Mammary epithelial cell (primary cell): Measurements from ENCODE around the gene VIPAS39.

ENCODE experiments used
- EZH2 ChIP-seq: IDR thresholded peaks from 2 replicates; pipeline ENCODE4 v1.6.1; 2012; ENCODE audit warnings: low read length, inconsistent platforms, borderline replicate concordance
- TF ChIP-seq, protein P1 (sequence below), 2 donors: IDR thresholded peaks in 1 of 2; conservative IDR thresholded peaks in 1 of 2; 2 replicates each; pipeline ENCODE4 v1.5.1; 2011 to 2012; ENCODE audit warnings: inconsistent platforms in 2 of 2, low read length in 2 of 2, mild to moderate bottlenecking in 2 of 2, control low read depth in 1 of 2, low read depth in 1 of 2; ENCODE audit not compliant: insufficient read depth in 1 of 2; ENCODE audit errors: extremely low read depth in 1 of 2

DNA sequence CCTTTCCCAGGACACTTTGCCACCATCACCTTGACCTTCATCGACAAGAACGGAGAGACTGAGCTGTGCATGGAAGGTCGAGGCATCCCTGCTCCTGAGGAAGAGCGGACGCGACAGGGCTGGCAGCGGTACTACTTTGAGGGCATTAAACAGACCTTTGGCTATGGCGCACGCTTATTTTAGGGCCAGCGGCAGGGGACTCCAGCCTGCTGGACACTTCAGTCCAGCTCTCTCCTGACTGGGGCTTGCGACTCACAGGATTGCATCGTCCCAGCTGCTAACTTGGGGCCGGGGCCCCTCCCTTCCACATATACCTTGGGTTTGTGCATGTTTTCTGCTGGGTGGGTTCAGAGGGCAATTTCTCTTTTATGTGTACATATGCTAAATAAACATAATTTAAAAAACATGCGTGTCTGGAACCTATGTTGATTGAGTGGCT lies 11.7 kb upstream of the VIPAS39 start:
- TF ChIP-seq, protein P1, sequence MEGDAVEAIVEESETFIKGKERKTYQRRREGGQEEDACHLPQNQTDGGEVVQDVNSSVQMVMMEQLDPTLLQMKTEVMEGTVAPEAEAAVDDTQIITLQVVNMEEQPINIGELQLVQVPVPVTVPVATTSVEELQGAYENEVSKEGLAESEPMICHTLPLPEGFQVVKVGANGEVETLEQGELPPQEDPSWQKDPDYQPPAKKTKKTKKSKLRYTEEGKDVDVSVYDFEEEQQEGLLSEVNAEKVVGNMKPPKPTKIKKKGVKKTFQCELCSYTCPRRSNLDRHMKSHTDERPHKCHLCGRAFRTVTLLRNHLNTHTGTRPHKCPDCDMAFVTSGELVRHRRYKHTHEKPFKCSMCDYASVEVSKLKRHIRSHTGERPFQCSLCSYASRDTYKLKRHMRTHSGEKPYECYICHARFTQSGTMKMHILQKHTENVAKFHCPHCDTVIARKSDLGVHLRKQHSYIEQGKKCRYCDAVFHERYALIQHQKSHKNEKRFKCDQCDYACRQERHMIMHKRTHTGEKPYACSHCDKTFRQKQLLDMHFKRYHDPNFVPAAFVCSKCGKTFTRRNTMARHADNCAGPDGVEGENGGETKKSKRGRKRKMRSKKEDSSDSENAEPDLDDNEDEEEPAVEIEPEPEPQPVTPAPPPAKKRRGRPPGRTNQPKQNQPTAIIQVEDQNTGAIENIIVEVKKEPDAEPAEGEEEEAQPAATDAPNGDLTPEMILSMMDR (conservative IDR thresholded peaks at IDR 0.05 in 1 of 2, IDR thresholded peaks at IDR 0.05 in 1 of 2; ENCODE audit: extremely low read depth in 1 of 2, insufficient read depth in 1 of 2, low read depth in 1 of 2, low read length in 2 of 2) = no peak
- no peak for TF ChIP-seq EZH2
